A673 (cell line): ENCODE measurements around the gene TEC. TPM values are rescaled to one million over a fixed set of nuclear protein-coding genes. Genes with fewer than 3 reads are reported as not detected.

Experiments used
- BruUV-seq: library from RNA; stranded (reverse); fragments of 400-500 nt; replicated peaks from 2 replicates; lab custom pipeline; 2021; lab: Mats Ljungman, UMichigan
- CTCF ChIA-PET: fragments of 300-600 bp; sonication (Branson Sonifier 250); formaldehyde crosslinking; loops from one replicate; lab custom pipeline; 2022; ENCODE audit warnings: antibody characterized with exemption; lab: Charles Lee
- POLR2A ChIA-PET: fragments of 300-600 bp; sonication (Branson Sonifier 250); formaldehyde crosslinking; loops from one replicate; lab custom pipeline; 2022; ENCODE audit warnings: antibody characterized with exemption; ENCODE audit not compliant: low non-redundant PET; lab: Charles Lee
- DNase-seq: peaks from one replicate; pipeline ENCODE4 v3.0.0-alpha.2; 2015; ENCODE audit warnings: low spot score
- H3K27ac ChIP-seq: fragments of 200-600 bp; sonication (generic); 2 replicates; pipeline ENCODE4 v1.5.1; 2016; ENCODE audit warnings: mixed run types, low read depth, mild to moderate bottlenecking, mixed read lengths, antibody characterized with exemption, low read length; ENCODE audit not compliant: poor library complexity, severe bottlenecking
- H3K27me3 ChIP-seq: fragments of 200-600 bp; sonication (generic); replicated peaks from 2 replicates; pipeline ENCODE4 v1.6.1; 2017; ENCODE audit warnings: mixed run types, low read depth, mild to moderate bottlenecking, mixed read lengths, antibody characterized with exemption, low read length; ENCODE audit not compliant: insufficient read depth, poor library complexity
- H3K36me3 ChIP-seq: fragments of 200-600 bp; sonication (generic); 2 replicates; pipeline ENCODE4 v1.6.1; 2016; ENCODE audit warnings: mixed run types, mild to moderate bottlenecking, mixed read lengths, antibody characterized with exemption, low read length; ENCODE audit not compliant: insufficient read depth, poor library complexity, severe bottlenecking
- H3K4me1 ChIP-seq: fragments of 200-600 bp; sonication (generic); 2 replicates; pipeline ENCODE4 v1.6.1; 2017; ENCODE audit warnings: mixed run types, mild to moderate bottlenecking, mixed read lengths, antibody characterized with exemption, low read length; ENCODE audit not compliant: insufficient read depth, poor library complexity, severe bottlenecking
- H3K4me3 ChIP-seq: fragments of 200-600 bp; sonication (generic); 2 replicates; pipeline ENCODE4 v1.5.1; 2016; ENCODE audit warnings: low read depth, mixed run types, mild to moderate bottlenecking, mixed read lengths, low read length; ENCODE audit not compliant: poor library complexity, severe bottlenecking
- H3K9me3 ChIP-seq: fragments of 200-600 bp; sonication (generic); 2 replicates; pipeline ENCODE4 v1.6.1; 2016; ENCODE audit warnings: mixed run types, low read depth, mild to moderate bottlenecking, mixed read lengths, antibody characterized with exemption, low read length; ENCODE audit not compliant: poor library complexity, severe bottlenecking
- CTCF ChIP-seq: fragments of 300-800, 200-600 bp; sonication (generic); conservative IDR thresholded peaks from 2 replicates; pipeline ENCODE4 v1.5.1; 2017; ENCODE audit warnings: low read depth, mild to moderate bottlenecking, antibody characterized with exemption, low read length, moderate library complexity, mixed read lengths
- EZH2 ChIP-seq: fragments of 200-600 bp; sonication (generic); IDR thresholded peaks from 2 replicates; pipeline ENCODE4 v1.6.1; 2017; ENCODE audit warnings: borderline replicate concordance, low read depth, mild to moderate bottlenecking, mixed read lengths, antibody characterized with exemption, low read length; ENCODE audit not compliant: poor library complexity, severe bottlenecking
- intact Hi-C: fragments of 100-400 bp; cut with micrococcal nuclease; formaldehyde crosslinking; loops from one replicate; pipeline ENCODE4 v1.10.0; 2022; ENCODE audit not compliant: unreplicated experiment
- total RNA-seq: library from RNA; stranded (reverse); gene quantifications from 2 replicates; pipeline ENCODE4 v1.2.3, GENCODE V29; 2021

Gene TEC
- total RNA-seq, 1 experiment from 2014 or later: 6.8 TPM

GRCh38 chr4:48109413-48110263 lies 160.0 kb downstream of the TEC start:
- Histone ChIP-seq H3K4me3 (no peak overlapping the region), H3K4me1 (peaks cover 23% of the 10 kb centered on the region), H3K9me3 (no peaks in the 10 kb centered on the region), H3K36me3 (no peaks in the 10 kb centered on the region), H3K27ac (no peak overlapping the region), H3K27me3 (no peaks in the 10 kb centered on the region)
- intact Hi-C loops: no loop called here
- ChIA-PET CTCF (interaction anchor here (0.6 to 0.9 kb wide), 2 partner anchors 8 to 418 kb away, joined by 3 to 5 read pairs; no protein-coding TSS in a partner anchor), POLR2A (no interaction called here)
- DNase-seq: peak; percentile 77
- no TSS peak for BruUV-seq
- TF ChIP-seq CTCF (peak; percentile 67), EZH2 (no peak)

GRCh38 chr4:48108309-48109073 lies 161.1 kb downstream of the TEC start:
- Histone ChIP-seq H3K27me3 (no peaks in the 10 kb centered on the region), H3K27ac (no peak overlapping the region), H3K9me3 (no peaks in the 10 kb centered on the region), H3K4me3 (no peak overlapping the region), H3K4me1 (peaks cover 23% of the 10 kb centered on the region), H3K36me3 (no peaks in the 10 kb centered on the region)
- TF ChIP-seq CTCF: no peak
- CTCF ChIA-PET: interaction anchor here (0.9 kb wide), 1 partner anchor 10 kb away, joined by 3 read pairs; no protein-coding TSS in a partner anchor
- DNase-seq: no peak
- BruUV-seq: no TSS peak
- POLR2A ChIA-PET: no interaction called here
- intact Hi-C loops: no loop called here

GRCh38 chr4:48105230-48105629 lies 164.4 kb downstream of the TEC start:
- POLR2A ChIA-PET: no interaction called here
- intact Hi-C loops: no loop called here

More at GRCh38 chr4:48105230-48105629, 164.4 kb downstream of the TEC start:
- Histone ChIP-seq H3K27ac (no peak overlapping the region), H3K9me3 (no peaks in the 10 kb centered on the region), H3K36me3 (no peaks in the 10 kb centered on the region), H3K4me3 (no peak overlapping the region), H3K4me1 (peaks cover 31% of the 10 kb centered on the region), H3K27me3 (no peaks in the 10 kb centered on the region)
- no peak for DNase-seq
- no TSS peak for BruUV-seq
- CTCF ChIA-PET: no interaction called here
- TF ChIP-seq CTCF (no peak), EZH2 (no peak)
